Measurements from ENCODE around the gene TAMALIN.

GRCh38 chr12:52019113-52019770 is 12.5 kb downstream of the TAMALIN start:
- TF ChIP-seq CTCF (conservative IDR thresholded peaks at IDR 0.05 in 1 of 2, IDR thresholded peaks at IDR 0.05 in 1 of 2; ENCODE audit: extremely low read depth in 1 of 2, insufficient read depth in 1 of 2, low read depth in 1 of 2, low read length in 2 of 2), result no peak
- no peak for TF ChIP-seq EZH2 (IDR thresholded peaks at IDR 0.05; ENCODE audit: borderline replicate concordance, low read length)
